ENCODE data around the gene EMILIN1.
A peak's percentile ranks its signal among the peaks of the same experiment; 100 is the strongest.

The EMILIN1 gene

GRCh38 chr2:27039426-27039825 is 39.0 kb upstream of the EMILIN1 start:
- DNase-seq (ENCODE audit: low read depth): no peak
- no peak overlapping the region for H3K4me3 ChIP-seq (ENCODE audit: control insufficient read depth, low read depth, low read length)
- TF ChIP-seq CTCF (IDR thresholded peaks at IDR 0.05; ENCODE audit: control insufficient read depth, insufficient read depth, low read depth, low read length, missing control alignments): no peak

GRCh38 chr2:27039871-27040270 is 38.5 kb upstream of the EMILIN1 start:
- DNase-seq (ENCODE audit: low read depth): no peak
- H3K4me3 ChIP-seq (ENCODE audit: control insufficient read depth, low read depth, low read length): no peak overlapping the region
- TF ChIP-seq CTCF (IDR thresholded peaks at IDR 0.05; ENCODE audit: control insufficient read depth, insufficient read depth, low read depth, low read length, missing control alignments): no peak

GRCh38 chr2:27040282-27040681 is 38.1 kb upstream of the EMILIN1 start:
- no peak for TF ChIP-seq CTCF (IDR thresholded peaks at IDR 0.05; ENCODE audit: control insufficient read depth, insufficient read depth, low read depth, low read length, missing control alignments)
- DNase-seq (ENCODE audit: low read depth): no peak
- no peak overlapping the region for H3K4me3 ChIP-seq (ENCODE audit: control insufficient read depth, low read depth, low read length)

GRCh38 chr2:27041752-27042151 is 36.7 kb upstream of the EMILIN1 start:
- no peak for TF ChIP-seq CTCF (IDR thresholded peaks at IDR 0.05; ENCODE audit: control insufficient read depth, insufficient read depth, low read depth, low read length, missing control alignments)
- no peak overlapping the region for H3K4me3 ChIP-seq (ENCODE audit: control insufficient read depth, low read depth, low read length)

DNA sequence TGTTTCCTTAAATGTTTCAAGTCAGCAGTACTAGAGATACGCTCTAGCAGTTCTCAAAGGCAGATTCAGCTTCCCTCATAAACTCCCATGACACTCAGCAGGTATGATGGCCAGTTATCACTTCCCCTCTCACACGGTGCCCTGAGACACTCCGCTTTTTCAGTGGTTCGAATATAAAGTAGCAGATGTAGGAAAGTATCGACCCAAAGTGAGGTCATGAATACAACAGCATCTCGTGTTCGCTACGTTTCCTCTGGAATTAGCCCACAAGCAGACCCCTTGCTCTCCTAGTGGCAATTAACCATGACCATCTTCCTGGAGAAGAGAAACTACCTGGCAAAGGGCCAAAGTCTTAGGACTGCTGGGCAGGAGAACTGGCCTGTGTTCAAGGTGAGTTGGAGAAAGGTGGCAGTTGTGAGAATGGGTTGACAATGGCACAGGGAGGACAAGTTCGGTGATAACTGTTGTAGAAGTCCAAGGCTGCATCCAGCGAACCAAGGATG is 36.2 kb upstream of the EMILIN1 start:
- TF ChIP-seq CTCF (IDR thresholded peaks at IDR 0.05; ENCODE audit: control insufficient read depth, insufficient read depth, low read depth, low read length, missing control alignments): no peak
- no peak overlapping the region for H3K4me3 ChIP-seq (ENCODE audit: control insufficient read depth, low read depth, low read length)
- no peak for DNase-seq (ENCODE audit: low read depth)

More at GRCh38 chr2:27041752-27042151, 36.7 kb upstream of the EMILIN1 start:
- DNase-seq (ENCODE audit: low read depth): no peak

DNA sequence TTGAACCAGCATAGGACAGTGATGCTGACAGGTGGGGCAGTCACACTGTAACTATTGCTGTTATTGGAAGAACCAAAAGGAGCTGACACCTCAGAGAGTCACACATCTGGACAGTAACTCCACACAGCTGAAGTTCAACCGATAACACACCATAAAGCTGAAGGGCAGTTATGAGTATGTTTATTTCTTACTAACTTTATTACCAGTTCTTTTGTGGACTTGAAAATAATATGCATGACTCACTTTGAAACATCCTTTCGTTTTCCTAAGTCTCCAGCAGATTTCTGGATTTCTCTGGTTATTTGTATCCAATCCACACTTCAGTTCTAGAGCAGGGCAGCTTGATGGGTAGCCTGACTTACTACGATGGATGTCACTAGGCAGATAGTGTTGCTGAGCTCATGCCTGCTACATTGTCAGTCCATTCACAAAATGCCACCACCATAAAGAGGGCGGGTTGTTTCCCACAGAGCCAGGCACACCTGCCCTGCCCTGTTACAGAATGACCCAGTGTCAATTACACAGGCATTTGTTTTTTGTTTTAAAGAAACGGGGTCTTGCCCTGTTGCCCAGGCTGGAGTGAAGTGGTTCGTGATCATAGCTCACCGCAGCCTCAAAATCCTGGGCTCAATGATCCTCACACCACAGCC is 35.3 kb upstream of the EMILIN1 start:
- DNase-seq (ENCODE audit: low read depth): peak; percentile 44
- TF ChIP-seq CTCF (IDR thresholded peaks at IDR 0.05; ENCODE audit: control insufficient read depth, insufficient read depth, low read depth, low read length, missing control alignments): no peak
- no peak overlapping the region for H3K4me3 ChIP-seq (ENCODE audit: control insufficient read depth, low read depth, low read length)
